KMS-11 (cell line): ENCODE measurements around the gene DSC1.
A peak's percentile ranks its signal among the peaks of the same experiment; 100 is the strongest.

ENCODE experiments used
- H2AFZ ChIP-seq: fragments of 200-600 bp; sonication (generic); 2 replicates; pipeline ENCODE4 v1.6.1; 2016; ENCODE audit warnings: antibody characterized with exemption, mixed run types, low read depth
- H3K27ac ChIP-seq: fragments of 200-600 bp; sonication (generic); 2 replicates; pipeline ENCODE4 v1.6.1; 2016; ENCODE audit warnings: mild to moderate bottlenecking, mixed run types
- H3K27me3 ChIP-seq: fragments of 200-600 bp; sonication (generic); 2 replicates; pipeline ENCODE4 v1.6.1; 2017; ENCODE audit warnings: mild to moderate bottlenecking, low read depth, mixed run types, moderate library complexity; ENCODE audit not compliant: insufficient read depth
- H3K36me3 ChIP-seq: fragments of 200-600 bp; sonication (generic); 2 replicates; pipeline ENCODE4 v1.6.1; 2017; ENCODE audit warnings: mild to moderate bottlenecking, mixed run types; ENCODE audit not compliant: insufficient read depth
- H3K4me1 ChIP-seq: fragments of 200-600 bp; sonication (generic); 2 replicates; pipeline ENCODE4 v1.6.1; 2016; ENCODE audit warnings: mild to moderate bottlenecking, low read depth, mixed run types; ENCODE audit not compliant: poor library complexity, severe bottlenecking
- H3K4me2 ChIP-seq: fragments of 200-600 bp; sonication (generic); 2 replicates; pipeline ENCODE4 v1.7.0; 2016; ENCODE audit warnings: mild to moderate bottlenecking, mixed run types
- H3K4me3 ChIP-seq: fragments of 200-600 bp; sonication (generic); IDR thresholded peaks from 2 replicates; pipeline ENCODE4 v1.6.1; 2017; ENCODE audit warnings: low read depth, low read length, mixed read lengths; ENCODE audit not compliant: insufficient read depth
- H3K79me2 ChIP-seq: fragments of 200-600 bp; sonication (generic); 2 replicates; pipeline ENCODE4 v1.6.1; 2016; ENCODE audit warnings: low read depth, mixed run types; ENCODE audit not compliant: insufficient read depth
- H3K9ac ChIP-seq: fragments of 200-600 bp; sonication (generic); 2 replicates; pipeline ENCODE4 v1.6.1; 2016; ENCODE audit warnings: mild to moderate bottlenecking, mixed run types
- H4K20me1 ChIP-seq: fragments of 200-600 bp; sonication (generic); 2 replicates; pipeline ENCODE4 v1.6.1; 2016; ENCODE audit warnings: mild to moderate bottlenecking, mixed run types; ENCODE audit not compliant: insufficient read depth
- CTCF ChIP-seq: fragments of 200-600 bp; sonication (generic); conservative IDR thresholded peaks from 2 replicates; pipeline ENCODE4 v1.6.1; 2017; ENCODE audit warnings: low read depth, mild to moderate bottlenecking, antibody characterized with exemption, low read length, moderate library complexity, mixed read lengths

DSC1 gene

GRCh38 chr18:31103423-31103822 lies 59.2 kb downstream of the DSC1 start:
- no peak for TF ChIP-seq CTCF
- H4K20me1 ChIP-seq: no peaks in the 10 kb centered on the region
- H3K27ac ChIP-seq: no peak overlapping the region
- H3K4me3 ChIP-seq: no peak overlapping the region
- H3K79me2 ChIP-seq: no peaks in the 10 kb centered on the region
- H3K36me3 ChIP-seq: no peaks in the 10 kb centered on the region
- H3K27me3 ChIP-seq: no peaks in the 10 kb centered on the region
- no peaks in the 10 kb centered on the region for H3K4me1 ChIP-seq
- H3K4me2 ChIP-seq: no peak overlapping the region
- no peak overlapping the region for H3K9ac ChIP-seq
- H2AFZ ChIP-seq: no peak overlapping the region

- Histone ChIP-seq H3K36me3 (no peaks in the 10 kb centered on the region), H3K4me3 (no peak overlapping the region), H3K27ac (no peak overlapping the region), H3K79me2 (no peaks in the 10 kb centered on the region), H2AFZ (no peak overlapping the region), H3K27me3 (no peaks in the 10 kb centered on the region), H4K20me1 (no peaks in the 10 kb centered on the region), H3K4me2 (no peak overlapping the region), H3K9ac (no peak overlapping the region), H3K4me1 (no peaks in the 10 kb centered on the region)
- TF ChIP-seq CTCF: no peak
Observed at GRCh38 chr18:31102941-31103340, 59.7 kb downstream of the DSC1 start.

DNA sequence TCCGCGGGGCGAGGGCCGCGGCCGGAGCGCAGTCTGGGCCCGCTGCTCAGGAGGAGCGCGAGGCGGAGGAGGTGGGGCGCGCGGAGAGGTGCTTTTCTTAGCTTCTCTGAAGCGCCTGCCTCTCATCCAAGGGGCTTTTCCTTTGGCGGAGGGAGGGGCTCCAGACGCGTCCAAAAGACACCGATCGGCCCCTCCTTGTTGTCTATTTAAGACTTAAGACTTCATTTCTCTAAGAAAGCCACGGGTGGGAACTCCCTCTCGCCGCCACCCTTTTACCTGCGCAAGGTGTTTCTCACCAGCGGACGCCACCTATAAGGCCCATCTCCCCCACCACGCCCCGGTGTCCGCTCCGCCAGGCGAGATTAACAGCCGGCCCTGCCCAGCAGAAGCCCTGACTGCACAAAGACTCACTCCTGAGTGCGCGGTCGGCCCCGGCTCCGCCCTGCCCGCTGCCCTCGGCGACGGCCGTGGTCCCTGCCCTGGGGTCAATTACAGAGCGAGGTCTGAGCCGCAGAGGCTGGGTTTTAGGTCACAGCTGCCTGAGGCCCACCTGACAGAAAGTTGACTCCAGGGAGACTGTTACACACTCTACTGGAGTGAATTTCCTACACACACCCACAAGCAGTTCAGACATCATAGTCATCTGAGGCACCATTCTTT lies 60.5 kb downstream of the DSC1 start, which contains the start of gene DSC2:
DSC2 (minus strand) TSS at position 397 of the 660 bp plus-strand sequence. CDS start 450 bp downstream, outside the sequence.
- no peak within 1 kb of the TSS for H3K27ac ChIP-seq
- peak within 1 kb of the TSS; percentile 11; the same call in 1 of the 2 replicates for H2AFZ ChIP-seq
- no peak for TF ChIP-seq CTCF
- no peak within 1 kb of the TSS for H3K4me3 ChIP-seq
- H3K27me3 ChIP-seq: no peaks in the 10 kb centered on the region
- no peaks in the 10 kb centered on the region for H3K4me1 ChIP-seq
- H3K79me2 ChIP-seq: no peaks in the 10 kb centered on the region
- H4K20me1 ChIP-seq: no peaks in the 10 kb centered on the region
- H3K4me2 ChIP-seq: no peak within 1 kb of the TSS
- no peak within 1 kb of the TSS for H3K9ac ChIP-seq
- H3K36me3 ChIP-seq: no peaks in the 10 kb centered on the region

DNA sequence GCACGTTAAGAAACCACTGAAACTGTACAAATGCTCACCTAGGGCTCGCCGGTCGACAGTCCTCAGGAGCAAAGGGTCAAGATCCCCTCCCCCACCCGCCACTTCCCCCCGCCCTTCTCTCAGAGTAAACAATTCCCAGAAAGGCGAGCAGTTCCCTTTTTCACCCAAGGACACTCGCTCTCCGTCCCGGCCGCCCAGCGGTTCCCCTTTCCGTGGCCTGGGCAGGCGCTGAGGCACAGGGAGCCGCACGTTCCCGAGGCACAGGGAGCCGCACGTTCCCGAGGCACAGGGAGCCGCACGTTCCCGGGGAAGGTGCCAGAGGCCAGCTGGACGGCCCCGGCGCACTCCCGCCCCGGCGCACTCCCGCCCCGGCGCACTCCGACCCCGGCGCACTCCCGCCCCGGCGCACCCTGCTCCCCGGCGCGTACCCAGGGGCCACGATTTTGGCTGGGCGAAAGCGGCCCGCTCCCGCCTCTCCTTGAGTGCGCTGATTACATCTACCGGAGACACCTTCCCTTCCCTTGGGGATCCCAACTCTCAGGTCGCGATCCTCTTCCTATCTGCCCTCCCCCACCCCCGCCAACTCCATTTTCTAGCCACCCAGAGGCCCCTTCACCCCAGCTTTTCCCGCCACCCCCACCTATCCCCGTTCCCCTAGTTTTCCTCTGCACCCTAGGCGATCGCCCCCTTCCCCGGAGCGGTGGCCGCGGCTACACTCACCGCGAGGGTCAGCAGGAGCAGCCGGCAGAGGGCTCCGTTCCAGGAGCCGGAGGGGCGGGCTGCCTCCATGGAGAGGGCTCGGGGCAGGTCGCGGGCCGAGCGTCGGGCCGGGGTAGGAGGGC lies 61.3 kb downstream of the DSC1 start:
- Histone ChIP-seq H2AFZ (peak overlapping the region; percentile 11; the same call in 1 of the 2 replicates), H3K4me3 (no peak overlapping the region)

More for the DNA sequence above, 61.3 kb downstream of the DSC1 start:
- no peak overlapping the region for H3K4me2 ChIP-seq
- H3K4me1 ChIP-seq: no peaks in the 10 kb centered on the region
- no peak overlapping the region for H3K9ac ChIP-seq
- H4K20me1 ChIP-seq: no peaks in the 10 kb centered on the region
- H3K36me3 ChIP-seq: no peaks in the 10 kb centered on the region
- TF ChIP-seq CTCF: no peak
- no peaks in the 10 kb centered on the region for H3K79me2 ChIP-seq
- no peaks in the 10 kb centered on the region for H3K27me3 ChIP-seq
- no peak overlapping the region for H3K27ac ChIP-seq
